LNCAP (cell line): ENCODE results near the gene WAPL.

Experiments
- TF ChIP-seq, protein P1 (sequence below): fragments of 450-650 bp; IDR thresholded peaks from 2 replicates; pipeline ENCODE4 v1.5.1; 2017; ENCODE audit warnings: mild to moderate bottlenecking

The WAPL gene

DNA sequence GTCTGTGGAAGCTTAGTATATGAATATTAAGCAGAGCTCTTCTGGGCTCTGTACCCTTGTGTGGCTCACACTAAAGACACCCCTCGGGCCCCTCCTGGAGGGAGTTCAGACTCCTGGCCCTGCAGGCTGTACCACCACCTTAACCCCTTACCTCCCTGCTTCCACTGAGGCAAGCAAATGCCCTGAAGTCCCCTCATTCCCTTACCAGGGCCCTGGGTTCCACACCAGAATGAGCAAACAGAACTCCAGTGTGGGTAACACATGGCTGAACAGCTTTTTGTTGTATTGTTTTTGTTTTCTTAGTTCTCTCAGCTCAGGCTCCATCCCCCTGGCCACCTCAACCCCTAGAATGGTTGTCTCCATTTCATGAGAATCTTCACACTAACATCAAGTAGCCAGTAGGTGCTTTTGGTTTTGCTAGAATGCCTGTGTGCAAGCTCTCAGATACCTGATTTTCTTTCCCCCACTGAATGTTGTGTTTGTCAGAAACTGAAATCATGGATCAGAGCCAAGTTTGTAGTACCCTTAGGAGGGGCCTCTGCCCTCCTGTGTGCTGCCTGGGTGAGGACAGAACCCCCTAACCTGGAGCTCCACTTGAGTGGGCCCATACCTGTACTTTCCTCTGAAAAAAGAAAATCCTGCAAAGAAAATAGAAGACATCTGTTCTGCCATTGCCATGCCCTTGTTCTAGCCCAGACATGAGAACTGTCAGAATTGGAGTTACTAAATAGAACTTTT, 2.8 kb upstream of the WAPL start:
- TF ChIP-seq, protein P1, sequence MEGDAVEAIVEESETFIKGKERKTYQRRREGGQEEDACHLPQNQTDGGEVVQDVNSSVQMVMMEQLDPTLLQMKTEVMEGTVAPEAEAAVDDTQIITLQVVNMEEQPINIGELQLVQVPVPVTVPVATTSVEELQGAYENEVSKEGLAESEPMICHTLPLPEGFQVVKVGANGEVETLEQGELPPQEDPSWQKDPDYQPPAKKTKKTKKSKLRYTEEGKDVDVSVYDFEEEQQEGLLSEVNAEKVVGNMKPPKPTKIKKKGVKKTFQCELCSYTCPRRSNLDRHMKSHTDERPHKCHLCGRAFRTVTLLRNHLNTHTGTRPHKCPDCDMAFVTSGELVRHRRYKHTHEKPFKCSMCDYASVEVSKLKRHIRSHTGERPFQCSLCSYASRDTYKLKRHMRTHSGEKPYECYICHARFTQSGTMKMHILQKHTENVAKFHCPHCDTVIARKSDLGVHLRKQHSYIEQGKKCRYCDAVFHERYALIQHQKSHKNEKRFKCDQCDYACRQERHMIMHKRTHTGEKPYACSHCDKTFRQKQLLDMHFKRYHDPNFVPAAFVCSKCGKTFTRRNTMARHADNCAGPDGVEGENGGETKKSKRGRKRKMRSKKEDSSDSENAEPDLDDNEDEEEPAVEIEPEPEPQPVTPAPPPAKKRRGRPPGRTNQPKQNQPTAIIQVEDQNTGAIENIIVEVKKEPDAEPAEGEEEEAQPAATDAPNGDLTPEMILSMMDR, result no peak

- TF ChIP-seq, protein P1, result no peak; the same call in 1 of the 2 replicates
Observed at GRCh38 chr10:86523348-86523747, 1.8 kb upstream of the WAPL start.

DNA sequence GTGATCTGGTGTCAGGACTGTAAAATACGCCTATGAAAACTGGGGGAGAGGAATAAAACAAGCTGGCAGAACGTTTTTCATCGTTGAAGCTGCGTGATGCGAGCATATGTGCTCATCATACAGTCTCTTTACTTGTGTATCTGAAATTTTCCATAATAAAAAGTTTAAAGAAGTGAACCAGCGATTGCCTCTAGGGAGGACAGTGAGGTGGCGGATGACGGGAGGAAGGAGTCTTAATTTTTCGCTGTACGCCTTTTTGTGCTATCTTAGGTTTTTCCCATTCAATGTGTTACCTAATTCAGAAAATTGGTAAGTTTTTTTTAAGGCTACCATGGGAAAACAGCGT, 891 bp upstream of the WAPL start:
- TF ChIP-seq, protein P1, result no peak

GRCh38 chr10:86520871-86521677, 518 bp downstream of the WAPL start:
- TF ChIP-seq, protein P1, result no peak

- TF ChIP-seq, protein P1, result no peak
Observed at GRCh38 chr10:86518781-86519180, 2.8 kb downstream of the WAPL start.

DNA sequence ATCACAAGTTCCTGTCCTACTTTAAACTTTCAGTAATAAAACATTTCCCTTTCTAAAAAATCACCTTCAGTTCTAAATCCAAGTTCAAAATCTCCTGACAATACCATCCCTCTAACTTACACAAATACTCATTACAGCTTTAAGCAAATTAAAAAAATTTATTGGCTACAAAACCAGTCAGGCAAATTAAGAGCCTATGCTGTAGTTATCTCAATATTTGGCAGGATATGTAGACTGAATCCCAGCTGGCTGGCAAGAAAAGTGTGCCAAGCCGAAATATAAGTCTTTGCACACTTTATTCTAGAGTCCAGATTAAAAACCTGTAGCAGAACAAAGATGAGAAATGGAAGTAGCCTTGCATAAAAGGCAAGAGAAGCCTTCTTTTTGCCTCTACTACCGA, 9.5 kb downstream of the WAPL start:
- TF ChIP-seq, protein P1, result no peak

DNA sequence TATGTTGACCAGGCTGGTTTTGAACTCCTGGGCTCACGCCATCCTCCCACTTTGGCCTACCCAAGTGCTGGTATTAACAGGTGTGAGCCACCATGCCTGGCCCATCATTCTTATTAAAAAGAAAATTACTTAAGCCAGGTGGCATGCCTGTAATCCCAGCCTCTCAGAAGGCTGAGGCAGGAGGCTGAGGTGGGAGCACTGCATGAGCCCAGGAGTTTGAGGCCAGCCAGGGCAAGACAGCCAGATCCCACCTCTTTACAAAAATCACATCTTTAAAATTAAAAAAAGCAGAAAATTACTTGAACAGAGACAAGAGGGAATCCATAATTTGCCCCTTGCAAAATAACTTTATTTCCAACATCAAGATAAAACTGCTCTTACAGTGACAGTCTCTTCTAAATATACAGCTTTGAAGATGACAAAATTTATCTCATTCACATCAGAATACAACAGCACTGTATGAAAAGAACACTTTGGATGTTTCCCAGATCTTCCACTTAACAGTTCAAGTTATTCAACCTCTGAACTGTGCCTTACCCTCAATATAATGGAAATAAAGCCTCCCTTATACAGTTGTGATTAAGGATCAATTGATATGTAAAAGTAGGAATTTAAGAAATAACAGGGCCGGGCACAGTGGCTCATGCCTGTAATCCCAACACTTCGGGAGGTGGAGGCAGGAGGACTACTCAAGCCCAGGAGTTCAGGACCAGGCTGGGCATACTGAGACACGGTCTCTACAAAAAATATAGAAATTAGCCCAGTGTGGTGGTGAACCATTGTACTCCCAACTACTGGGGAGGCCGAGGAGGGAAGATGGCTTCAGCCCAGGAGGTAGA, 10.3 kb downstream of the WAPL start:
- TF ChIP-seq, protein P1, result no peak
